HG02798 (cell line): ENCODE results near the gene ATP13A4.
"Not testable (repeated sequence)": the region's sequence is repeated elsewhere in the genome, so short reads cannot be mapped to it uniquely, and the experiment has no call there.

Experiments used
- ATAC-seq: cut with Tn5 transposase; IDR thresholded peaks from one replicate; pipeline ENCODE4 v1.9.1; 2021; ENCODE audit warnings: mild to moderate bottlenecking; ENCODE audit not compliant: unreplicated experiment, poor library complexity

Gene ATP13A4

DNA sequence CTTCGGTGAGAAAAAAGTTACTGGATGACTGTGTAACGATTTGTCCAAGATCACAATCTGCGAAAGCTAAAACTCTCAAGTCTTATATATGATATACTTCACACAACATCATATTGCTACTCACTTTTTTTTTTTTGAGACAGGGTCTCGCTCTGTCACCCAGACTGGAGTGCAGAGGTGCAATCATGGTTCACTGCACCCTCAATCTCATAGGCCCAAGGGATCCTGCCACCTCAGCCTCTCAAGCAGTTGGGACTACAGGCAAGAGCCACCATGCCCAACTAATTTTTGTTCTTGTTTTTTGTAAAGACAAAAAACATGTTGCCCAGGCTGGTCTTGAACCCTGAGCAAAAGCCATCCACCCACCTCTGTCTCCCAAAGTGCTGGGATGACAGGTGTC is 5.4 kb upstream of the ATP13A4 start:
- ATAC-seq, result no peak

DNA sequence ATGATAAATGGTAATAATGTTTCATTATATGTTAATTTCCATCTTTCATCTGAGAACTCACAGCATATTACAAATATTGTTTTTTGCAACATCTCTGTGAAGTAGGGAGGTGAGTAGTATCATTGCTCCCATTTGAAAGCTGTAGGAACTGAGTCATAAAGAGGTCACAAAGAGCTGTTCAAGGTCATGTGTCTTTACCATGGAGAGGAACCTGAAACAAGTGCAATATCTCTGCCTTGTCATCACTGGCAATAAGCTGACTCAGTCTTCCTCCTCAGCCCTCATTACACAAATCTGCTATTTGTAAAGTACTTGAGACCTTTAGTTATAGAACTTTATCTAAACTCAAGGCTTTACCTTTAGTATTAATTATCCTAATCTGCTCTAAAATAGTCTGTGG is 4.4 kb upstream of the ATP13A4 start:
- no peak for ATAC-seq

DNA sequence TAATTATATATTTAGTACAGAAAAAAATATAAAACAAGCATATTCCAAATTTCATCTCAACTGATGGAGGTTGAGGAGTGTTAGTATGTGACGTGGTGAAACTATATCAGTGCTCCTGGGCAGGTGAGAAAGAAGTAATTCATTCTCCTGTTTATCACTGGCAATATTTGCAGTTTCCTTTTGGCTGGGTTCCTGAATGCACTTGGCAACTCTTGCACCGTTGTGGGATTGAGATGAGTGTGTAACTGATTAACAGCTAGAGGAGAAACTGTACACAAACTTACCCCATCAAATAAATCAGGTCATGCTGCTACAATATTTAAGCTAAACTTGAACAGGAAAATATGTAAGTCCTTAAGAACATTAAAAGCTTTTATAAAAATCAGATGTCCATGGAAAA is 2.1 kb upstream of the ATP13A4 start:
- ATAC-seq, result no peak

DNA sequence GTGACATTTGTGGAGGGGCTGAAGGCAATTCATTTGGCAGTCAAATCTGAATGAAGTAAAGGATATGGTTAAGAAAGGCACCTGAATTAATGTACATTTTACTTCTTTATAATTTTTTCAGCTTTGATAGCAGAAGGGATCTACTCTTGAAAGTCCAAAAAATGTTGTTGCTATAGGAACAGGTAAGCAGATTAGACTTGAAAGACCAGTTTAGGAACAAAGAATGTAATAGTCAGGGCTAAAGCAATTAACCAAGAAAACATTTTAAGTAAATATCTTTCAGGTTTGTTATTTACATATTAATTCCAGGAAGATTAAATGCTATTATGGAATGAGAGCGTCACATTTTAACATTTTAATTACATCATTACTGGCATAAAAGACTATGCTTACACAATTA is 1.1 kb downstream of the ATP13A4 start:
- no peak for ATAC-seq

DNA sequence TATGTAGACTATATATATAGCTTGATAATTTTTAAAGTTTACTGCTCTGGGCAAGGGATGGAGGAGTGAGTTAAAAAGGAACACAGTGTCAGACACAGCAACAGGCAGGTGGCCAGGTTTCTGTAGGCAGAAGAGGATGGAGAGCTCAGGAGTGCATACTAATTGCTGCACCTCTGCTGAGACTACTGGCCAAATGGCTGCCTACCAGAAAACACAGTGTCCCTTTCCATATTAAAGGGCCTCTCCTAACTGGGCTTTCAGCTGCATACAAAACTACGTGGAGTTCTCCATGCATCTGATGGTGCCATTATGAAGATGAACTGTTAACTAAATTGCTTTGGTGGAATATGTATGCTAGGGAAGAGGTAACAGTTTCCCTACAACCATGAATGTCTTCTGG is 1.8 kb downstream of the ATP13A4 start:
- ATAC-seq, result no peak

DNA sequence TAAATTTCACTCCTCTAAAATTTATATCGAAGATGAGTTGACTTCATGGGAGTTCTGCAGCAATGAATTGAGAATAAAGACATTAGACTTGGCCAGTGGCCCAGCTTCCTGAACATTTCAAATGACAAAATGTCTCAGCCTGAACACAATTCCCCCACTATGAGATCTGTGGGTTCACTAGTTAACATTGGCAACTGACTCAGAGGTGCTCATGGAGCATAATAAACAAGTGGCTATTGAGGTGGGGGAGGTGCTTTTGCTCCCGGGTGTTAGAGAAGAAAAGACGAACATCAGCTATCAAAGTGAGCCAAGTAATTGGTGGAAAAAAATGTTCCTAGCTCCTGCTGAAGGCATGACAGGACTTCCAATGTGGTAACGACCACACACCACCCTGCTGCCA is 6.3 kb downstream of the ATP13A4 start:
- ATAC-seq, result no peak

DNA sequence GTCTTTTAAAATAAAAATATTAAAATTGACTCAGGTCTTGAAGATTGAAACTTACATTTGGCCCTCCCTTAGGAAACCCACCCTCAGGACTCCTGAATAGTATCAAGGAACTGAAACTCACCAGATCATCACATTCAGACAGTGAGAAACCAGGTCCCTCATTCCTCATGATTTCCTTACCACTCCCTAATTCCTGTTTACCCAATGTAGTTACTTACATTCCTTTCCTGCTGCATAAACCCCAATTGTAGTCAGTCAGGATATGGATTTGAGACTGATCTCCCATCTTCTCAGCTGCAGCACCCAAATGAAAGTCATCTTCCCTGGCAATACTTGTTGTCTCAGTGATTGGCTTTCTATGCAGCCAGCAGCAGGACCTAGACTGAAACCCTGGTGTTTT is 8.6 kb downstream of the ATP13A4 start:
- ATAC-seq, result no peak

DNA sequence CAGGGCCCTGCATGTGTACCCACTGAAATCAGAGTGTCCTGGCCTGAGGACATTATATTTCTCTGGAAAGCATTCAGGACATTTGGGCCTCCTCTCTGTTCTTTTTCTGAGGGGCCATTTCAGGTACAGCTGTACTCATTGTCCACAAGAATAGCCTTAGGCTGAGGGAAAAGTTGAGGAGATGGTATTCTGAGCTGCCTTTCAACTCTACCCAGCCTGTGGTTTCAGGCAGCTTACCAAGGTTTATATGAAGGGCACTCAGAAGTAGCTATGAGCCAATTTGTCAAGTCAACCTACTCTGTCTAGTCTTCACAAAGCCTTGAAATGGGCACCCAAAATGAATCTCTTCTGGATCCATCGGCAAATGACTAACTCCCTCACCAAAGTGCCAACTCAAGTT is 9.4 kb downstream of the ATP13A4 start:
- no peak for ATAC-seq

DNA sequence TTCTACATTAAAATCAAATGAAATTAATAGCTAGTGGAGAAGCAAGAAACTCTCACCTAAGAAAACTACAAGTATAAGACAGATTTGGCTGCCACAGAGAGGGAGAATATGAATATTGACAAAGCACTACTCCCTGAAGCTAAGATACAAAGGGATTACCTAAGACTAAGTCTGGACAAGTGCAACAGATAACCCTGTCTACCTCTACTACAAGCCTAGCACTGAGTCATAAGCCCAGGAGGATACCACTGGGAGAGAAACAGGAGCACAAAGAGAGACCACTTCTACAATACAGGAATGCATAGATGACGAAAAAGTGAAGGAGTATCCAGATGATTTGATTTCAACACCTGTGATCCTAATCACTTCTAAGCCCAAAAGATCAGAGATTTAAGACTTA is 10.4 kb downstream of the ATP13A4 start:
- no peak for ATAC-seq

DNA sequence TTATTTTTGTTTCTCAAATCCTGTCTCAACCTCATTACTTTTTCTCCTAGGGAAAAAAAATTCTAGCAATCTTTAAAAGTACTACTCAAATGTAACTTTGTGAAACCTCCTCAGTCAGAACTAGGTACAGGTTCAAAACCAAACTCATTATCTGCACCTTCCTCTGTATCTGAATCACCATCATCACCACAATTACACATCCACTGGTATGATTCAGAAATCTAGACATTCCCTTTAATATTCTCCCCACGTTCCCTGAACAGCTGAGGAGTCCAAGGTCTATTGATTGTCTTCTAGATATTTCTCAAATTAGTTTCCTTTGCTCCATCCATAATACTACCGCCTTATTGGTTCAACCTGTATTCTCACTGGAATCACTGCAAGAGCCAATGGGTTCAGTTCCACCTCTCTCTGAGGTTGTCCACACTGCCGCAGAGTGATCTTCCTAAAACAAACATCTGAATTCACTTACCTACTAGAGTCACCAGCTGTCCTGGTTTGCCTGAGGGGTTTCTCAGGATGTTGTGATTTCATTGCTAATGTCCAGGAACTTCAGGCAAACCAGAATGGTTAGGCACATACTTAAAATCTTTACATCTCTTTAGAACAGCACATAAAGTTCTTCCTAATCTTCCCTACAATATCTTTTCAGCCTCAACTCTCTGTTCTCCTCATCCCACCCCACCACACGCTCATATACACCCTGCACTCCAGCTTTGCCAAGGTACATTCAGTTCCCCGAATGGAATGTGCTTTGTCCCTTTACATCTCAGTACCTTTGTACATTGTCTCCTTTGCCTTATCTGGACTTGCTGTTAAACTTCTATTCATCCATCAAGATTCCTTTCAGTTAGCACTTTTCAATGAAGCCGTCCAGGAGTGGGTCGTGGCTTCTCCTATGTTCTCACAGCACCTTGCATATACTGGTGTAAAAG is 24.2 kb downstream of the ATP13A4 start:
- ATAC-seq, result no peak

DNA sequence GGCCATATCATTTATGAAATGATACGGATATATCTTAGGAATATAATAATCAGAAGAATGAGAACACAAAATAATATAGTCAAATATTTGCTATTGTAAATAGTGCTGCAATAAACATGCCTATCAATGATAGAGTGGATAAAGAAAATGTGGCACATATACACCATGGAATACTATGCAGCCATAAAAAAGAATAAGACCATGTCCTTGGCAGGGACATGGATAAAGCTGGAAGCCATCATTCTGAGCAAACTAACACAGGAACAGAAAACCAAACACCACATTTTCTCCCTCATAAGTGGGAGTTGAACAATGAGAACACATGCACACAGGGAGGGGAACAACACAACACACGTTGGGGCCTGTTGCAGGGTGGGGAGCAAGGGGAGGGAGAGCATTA is 28.6 kb downstream of the ATP13A4 start:
- ATAC-seq, result not testable (repeated sequence)

DNA sequence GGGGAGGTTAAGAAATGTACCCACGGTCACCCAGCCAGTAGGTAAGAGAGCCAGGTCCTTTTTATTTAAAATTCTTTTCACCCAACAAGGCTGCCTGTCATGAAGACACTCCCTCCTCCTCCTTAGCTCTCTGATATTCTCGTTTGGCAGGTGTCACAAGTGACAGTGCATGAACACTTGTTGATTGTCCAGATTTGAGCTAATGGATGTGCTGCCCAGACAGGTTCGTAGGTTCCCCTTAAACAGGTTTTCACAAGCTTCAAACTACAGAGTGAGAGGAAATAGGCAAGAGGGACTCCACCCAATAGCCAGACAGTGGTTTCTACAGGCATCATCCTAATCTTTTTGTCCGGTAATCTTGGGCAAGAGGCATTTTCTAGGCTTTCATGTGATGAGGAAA is 32.2 kb downstream of the ATP13A4 start:
- ATAC-seq, result no peak

DNA sequence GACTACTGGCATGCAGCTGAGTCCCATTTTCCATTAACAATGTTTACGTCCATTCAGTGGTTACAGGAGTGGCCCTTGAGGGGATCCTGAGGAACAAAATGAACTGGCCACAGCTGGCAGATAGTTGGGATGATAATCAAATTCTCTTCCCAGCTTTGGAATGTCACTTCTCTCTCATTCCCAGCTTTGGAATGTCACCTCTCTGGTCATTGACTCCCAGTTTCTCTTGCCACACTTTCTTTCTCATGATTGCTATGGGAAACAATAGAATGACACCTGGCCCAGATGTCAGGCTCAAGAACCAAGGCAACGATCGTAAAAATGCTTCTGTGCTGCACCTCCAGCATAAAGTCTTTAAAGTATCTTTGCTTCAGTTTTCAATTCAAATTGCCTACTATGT is 34.0 kb downstream of the ATP13A4 start:
- no peak for ATAC-seq

DNA sequence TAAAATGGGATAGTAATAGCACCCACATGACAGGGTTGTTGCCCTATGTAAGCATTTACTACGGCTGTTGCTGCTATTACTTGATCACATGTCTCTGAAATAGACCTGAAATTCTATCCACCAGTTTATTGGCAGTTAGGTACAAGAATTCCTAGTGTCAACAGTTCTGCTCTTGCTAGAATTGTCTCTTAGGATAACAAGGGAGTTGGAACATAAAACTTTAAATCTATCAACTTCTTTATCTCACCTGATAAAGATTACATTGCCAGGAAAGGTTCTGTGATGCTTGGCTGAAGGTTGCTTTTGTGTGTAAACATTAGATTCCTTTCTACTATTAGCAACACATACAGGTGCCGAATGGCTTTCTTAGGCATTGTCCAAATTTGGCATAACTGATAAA is 38.7 kb downstream of the ATP13A4 start:
- no peak for ATAC-seq

DNA sequence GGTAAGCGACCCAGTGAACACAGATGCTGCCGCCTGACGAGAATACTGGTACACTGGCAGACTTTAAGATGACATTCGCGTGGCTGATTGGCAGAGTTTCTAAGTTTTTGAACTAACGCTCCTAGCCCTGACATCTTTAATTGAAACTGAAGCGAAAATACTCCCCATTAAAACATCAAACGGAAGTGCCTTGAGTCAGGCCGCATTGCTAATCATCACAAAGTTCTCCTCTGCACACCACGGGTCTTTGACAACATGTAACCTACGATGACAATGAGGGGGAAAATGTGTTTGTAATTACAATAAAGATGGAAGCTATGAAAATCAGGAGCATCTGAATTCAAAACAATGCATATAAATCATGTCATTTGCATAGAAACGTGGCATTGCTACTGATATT is 44.5 kb downstream of the ATP13A4 start:
- ATAC-seq, result no peak

DNA sequence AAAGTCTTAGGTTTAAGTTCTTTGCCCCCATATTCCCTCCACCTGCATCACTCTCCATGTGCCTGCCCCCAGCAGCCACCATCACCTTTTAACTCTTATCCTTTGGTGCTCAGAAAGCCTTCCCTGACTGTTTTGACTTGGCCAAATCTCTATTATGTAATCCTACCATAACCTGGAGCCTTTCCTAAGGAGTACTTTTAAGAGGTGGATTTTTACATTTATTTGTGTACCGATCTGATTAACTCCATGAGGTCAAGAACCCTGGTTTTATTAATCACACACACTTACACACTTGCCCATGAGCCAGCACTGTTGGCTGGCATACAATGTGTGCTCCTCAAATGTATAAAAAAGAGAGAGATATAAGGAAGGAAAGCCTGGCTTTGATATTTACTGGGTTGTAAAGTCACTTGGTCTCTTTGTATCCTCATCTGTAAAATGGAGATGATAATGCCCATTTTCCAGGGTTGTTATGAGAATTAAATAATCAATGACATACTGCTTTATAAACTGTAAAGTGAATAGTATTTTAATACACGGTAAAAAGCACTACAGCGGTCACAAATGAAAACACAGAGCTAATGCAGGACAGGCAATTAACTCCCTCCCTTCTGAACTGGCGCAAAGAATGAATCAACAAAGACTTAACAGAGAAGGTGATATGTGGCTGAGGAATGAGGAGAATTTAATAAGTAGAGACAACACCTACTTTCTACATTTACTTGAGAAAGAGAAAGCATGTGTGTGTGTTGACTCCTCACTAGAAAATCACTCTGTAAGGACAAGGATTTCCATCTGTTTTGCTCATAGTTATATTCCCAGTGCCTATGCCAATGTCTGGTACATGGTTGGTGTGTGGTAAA is 45.4 kb downstream of the ATP13A4 start:
- ATAC-seq, result no peak

DNA sequence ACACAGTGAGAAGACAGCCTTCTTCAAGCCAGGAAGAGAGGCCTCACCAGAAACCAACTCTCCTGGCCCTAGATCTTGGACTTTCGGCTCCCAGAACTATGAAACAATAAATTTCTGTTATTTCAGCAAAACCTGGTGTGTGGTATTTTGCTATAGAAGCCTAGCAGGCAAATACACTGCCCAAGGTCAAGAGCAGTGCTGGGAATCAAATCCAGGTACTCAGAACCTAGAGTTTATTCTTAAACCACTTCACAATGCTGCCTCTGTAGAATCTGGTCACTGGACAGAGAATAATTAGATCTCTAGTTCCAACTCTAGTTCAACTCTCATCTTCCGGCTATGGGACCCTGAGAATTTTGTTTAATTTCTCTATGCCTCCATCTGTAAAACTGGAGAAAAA is 46.6 kb downstream of the ATP13A4 start:
- no peak for ATAC-seq

DNA sequence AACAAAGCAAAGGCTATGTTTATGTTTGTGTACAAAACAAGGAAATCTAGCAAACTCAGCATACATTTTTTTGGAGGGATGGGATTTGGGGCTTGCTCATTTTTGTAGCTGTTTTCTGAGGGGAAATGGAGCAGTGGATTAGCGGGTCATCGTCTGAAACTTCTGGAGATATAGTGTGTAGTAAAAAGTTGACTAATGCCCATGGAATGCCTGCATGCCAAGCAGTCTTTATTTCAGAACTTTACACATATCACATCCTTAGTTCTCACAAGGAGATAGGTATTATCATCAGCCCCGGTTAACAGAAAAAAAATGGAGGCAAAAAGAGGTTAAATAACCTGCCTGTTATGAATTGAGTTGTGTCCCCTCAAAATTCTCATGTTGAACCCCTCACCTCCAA is 47.1 kb downstream of the ATP13A4 start:
- ATAC-seq, result no peak

DNA sequence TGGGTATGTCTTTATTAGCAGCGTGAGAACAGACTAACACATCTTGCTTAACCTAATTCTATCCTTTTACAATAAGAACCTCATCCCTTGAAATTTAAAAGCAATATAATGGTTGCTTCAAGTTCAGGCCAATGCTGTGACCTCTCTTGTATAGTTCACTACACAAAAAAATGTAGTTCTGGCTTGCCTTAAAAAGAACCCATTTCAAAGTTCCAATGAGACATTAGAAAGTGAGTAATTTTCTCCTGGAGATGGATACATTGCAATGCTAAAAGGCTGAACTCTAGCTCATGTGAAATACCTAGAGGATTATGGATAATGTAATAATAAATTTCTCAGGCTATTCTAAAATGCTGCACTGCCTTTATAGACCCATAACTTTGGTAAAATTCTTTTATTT is 47.8 kb downstream of the ATP13A4 start:
- ATAC-seq, result no peak

DNA sequence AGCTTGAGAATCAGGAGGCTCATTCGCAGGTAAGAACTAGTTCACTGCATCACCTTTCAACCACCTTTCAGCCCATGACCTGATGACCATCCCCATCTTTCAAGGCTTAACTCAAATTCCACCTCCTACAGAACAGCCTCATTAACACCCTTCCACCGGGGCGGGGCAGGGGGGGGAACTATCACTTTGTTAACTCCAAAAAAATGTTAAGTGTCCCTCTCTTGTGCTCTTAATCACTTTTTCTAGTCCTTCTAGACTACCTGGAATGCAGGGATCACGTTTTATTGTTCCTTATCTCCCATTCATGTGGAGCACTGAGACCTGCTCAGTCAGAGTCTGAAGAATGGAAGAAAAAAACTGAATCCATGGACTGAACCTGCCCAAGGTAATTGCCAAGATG is 51.8 kb downstream of the ATP13A4 start:
- no peak for ATAC-seq

DNA sequence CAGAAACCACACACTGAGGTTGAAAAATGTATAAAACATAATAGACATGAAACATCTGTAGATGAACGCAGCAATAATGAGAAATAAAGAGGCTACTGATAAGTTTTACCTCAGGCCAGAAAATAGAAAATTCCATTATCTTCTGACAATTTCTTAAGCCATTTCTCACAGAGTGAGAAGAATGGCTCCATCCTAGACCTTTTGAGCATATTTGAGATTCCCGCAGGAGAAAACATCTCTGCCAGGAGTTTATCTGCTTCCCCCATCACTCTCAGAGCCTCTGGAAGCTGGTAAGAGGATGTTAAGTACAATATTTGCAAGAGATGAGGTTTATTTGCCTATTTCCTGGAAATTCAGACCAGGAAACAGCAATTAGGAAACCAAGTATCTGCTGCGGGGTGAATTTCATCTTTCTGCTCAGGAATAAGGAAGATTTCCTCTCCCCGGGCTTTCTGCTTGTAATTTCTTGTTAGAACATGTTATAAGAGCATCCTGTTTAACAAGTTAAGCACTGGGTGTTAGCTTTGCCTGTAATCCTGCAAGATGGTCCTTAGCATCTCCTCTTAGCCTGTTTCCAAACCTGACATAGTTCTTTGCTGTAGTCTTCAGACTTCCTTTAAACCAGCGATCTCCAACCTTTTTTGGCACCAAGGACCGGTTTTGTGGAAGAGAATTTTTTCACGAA is 54.8 kb downstream of the ATP13A4 start:
- no peak for ATAC-seq
